SK-N-SH (cell line): ENCODE results near the gene CX3CL1. TPM values are rescaled to one million over a fixed set of nuclear protein-coding genes. Genes with fewer than 3 reads are reported as not detected.

ENCODE experiments used
- CTCF ChIA-PET: fragments of 300-600, 350-600 bp; formaldehyde crosslinking; extraction: SDS; loops from one replicate; lab custom pipeline; 2021; lab: Yijun Ruan, JAX
- POLR2A ChIA-PET: fragments of 350-600 bp; sonication (Branson Sonifier 250); formaldehyde crosslinking; extraction: SDS; loops from one replicate; lab custom pipeline; 2020; ENCODE audit warnings: antibody characterized with exemption, inconsistent platforms; lab: Yijun Ruan, JAX
- DNase-seq: peaks from one replicate; pipeline ENCODE4 v3.0.0; 2012
- H2AFZ ChIP-seq: fragments of 200-600 bp; sonication (generic); 2 replicates; pipeline ENCODE4 v1.8.1; 2016; ENCODE audit warnings: antibody characterized with exemption, mild to moderate bottlenecking, low read depth
- H3F3A ChIP-seq: fragments of 200-600 bp; sonication (generic); replicated peaks from 2 replicates; pipeline ENCODE3; 2016; ENCODE audit warnings: antibody characterized with exemption, mild to moderate bottlenecking; ENCODE audit not compliant: insufficient read depth
- H3K27ac ChIP-seq, 2 experiments: fragments of 200-500 bp in 1 of 2; fragments of 200-600 bp in 1 of 2; sonication (Bioruptor generic) in 1 of 2; sonication (generic), shearing (Covaris generic) in 1 of 2; 2 replicates each; pipeline versions ENCODE4 v1.5.1 to v1.6.1; 2014 to 2016; ENCODE audit warnings: low read depth in 2 of 2, inconsistent platforms in 1 of 2, low read length in 1 of 2, mild to moderate bottlenecking in 1 of 2, mixed read lengths in 1 of 2
- H3K27me3 ChIP-seq: fragments of 200-600 bp; sonication (generic), shearing (Covaris generic); 2 replicates; pipeline ENCODE4 v1.6.1; 2016; ENCODE audit warnings: mixed run types; ENCODE audit not compliant: insufficient read depth
- H3K36me3 ChIP-seq, 2 experiments: fragments of 200-500 bp in 1 of 2; fragments of 200-600 bp in 1 of 2; sonication (Bioruptor generic) in 1 of 2; sonication (generic) in 1 of 2; replicated peaks in 1 of 2; 2 replicates each; pipeline versions ENCODE3 to v1.5.1; 2014 to 2016; ENCODE audit warnings: low read length in 1 of 2, mild to moderate bottlenecking in 1 of 2; ENCODE audit not compliant: insufficient read depth in 2 of 2, control insufficient read depth in 1 of 2
- H3K4me1 ChIP-seq, 2 experiments: fragments of 200-500 bp in 1 of 2; fragments of 200-600 bp in 1 of 2; sonication (Bioruptor generic) in 1 of 2; sonication (generic), shearing (Covaris generic) in 1 of 2; 2 replicates each; pipeline versions ENCODE4 v1.5.1 to v1.6.1; 2014 to 2016; ENCODE audit warnings: low read depth in 1 of 2, low read length in 1 of 2, mixed run types in 1 of 2; ENCODE audit not compliant: insufficient read depth in 2 of 2, control insufficient read depth in 1 of 2
- H3K4me2 ChIP-seq: fragments of 200-600 bp; sonication (generic), shearing (Covaris generic); 2 replicates; pipeline ENCODE4 v1.6.1; 2017; ENCODE audit warnings: mixed run types
- H3K4me3 ChIP-seq, 2 experiments: fragments of 200-500 bp in 1 of 2; fragments of 200-600 bp in 1 of 2; sonication (Bioruptor generic) in 1 of 2; sonication (generic), shearing (Covaris generic) in 1 of 2; 2 replicates each; pipeline versions ENCODE4 v1.5.1 to v1.8.1; 2014 to 2016; ENCODE audit warnings: low read depth in 2 of 2, inconsistent platforms in 1 of 2, low read length in 1 of 2, mild to moderate bottlenecking in 1 of 2, mixed read lengths in 1 of 2, moderate library complexity in 1 of 2
- H3K79me2 ChIP-seq: fragments of 200-600 bp; sonication (generic); 2 replicates; pipeline ENCODE4 v1.8.1; 2017; ENCODE audit warnings: mild to moderate bottlenecking; ENCODE audit not compliant: insufficient read depth
- H3K9ac ChIP-seq: fragments of 200-600 bp; sonication (generic); 2 replicates; pipeline ENCODE4 v1.6.1; 2017; ENCODE audit warnings: mixed run types
- H3K9me2 ChIP-seq: fragments of 200-600 bp; sonication (generic); 2 replicates; pipeline ENCODE4 v1.6.1; 2017; ENCODE audit warnings: mixed run types
- H3K9me3 ChIP-seq: fragments of 200-600 bp; sonication (generic); 2 replicates; pipeline ENCODE4 v1.6.1; 2017; ENCODE audit warnings: mixed run types, mild to moderate bottlenecking, moderate library complexity
- H4K20me1 ChIP-seq: fragments of 200-600 bp; sonication (generic); 2 replicates; pipeline ENCODE4 v1.6.1; 2017; ENCODE audit warnings: mild to moderate bottlenecking, mixed run types; ENCODE audit not compliant: insufficient read depth
- ELF1 ChIP-seq: IDR thresholded peaks from 2 replicates; pipeline ENCODE4 v1.4.0; 2012
- EP300 ChIP-seq, 2 experiments: IDR thresholded peaks; 2 replicates each; pipeline versions ENCODE4 v1.4.0 to v1.6.1; 2012; ENCODE audit warnings: borderline replicate concordance in 1 of 2, low read depth in 1 of 2, low read length in 1 of 2
- FOXM1 ChIP-seq: IDR thresholded peaks from 2 replicates; pipeline ENCODE4 v1.4.0; 2012; ENCODE audit warnings: low read depth, mild to moderate bottlenecking
- MEF2A ChIP-seq: IDR thresholded peaks from 2 replicates; pipeline ENCODE4 v1.4.0; 2012; ENCODE audit warnings: low read depth, borderline replicate concordance
- MXI1 ChIP-seq: IDR thresholded peaks from 2 replicates; pipeline ENCODE4 v1.6.1; 2012; ENCODE audit warnings: mild to moderate bottlenecking, low read depth, low read length, improper control_type of control experiment
- POLR2AphosphoS5 ChIP-seq: IDR thresholded peaks from 2 replicates; pipeline ENCODE4 v1.6.1; 2012; ENCODE audit warnings: low read depth, low read length
- RAD21 ChIP-seq: IDR thresholded peaks from 2 replicates; pipeline ENCODE4 v1.6.1; 2012; ENCODE audit warnings: mild to moderate bottlenecking, low read length
- RCOR1 ChIP-seq: fragments of 150-350 bp; IDR thresholded peaks from 2 replicates; pipeline ENCODE4 v1.6.1; 2017; ENCODE audit warnings: antibody characterized with exemption, low read length
- SIN3A ChIP-seq: IDR thresholded peaks from 2 replicates; pipeline ENCODE4 v1.6.1; 2012; ENCODE audit warnings: low read depth, mild to moderate bottlenecking, low read length, moderate library complexity, borderline replicate concordance
- SMC3 ChIP-seq: IDR thresholded peaks from 2 replicates; pipeline ENCODE4 v1.6.1; 2012; ENCODE audit warnings: low read depth, low read length, improper control_type of control experiment
- USF1 ChIP-seq: IDR thresholded peaks from 2 replicates; pipeline ENCODE4 v1.4.0; 2012; ENCODE audit warnings: low read depth, borderline replicate concordance
- USF2 ChIP-seq: fragments of 150-350 bp; IDR thresholded peaks from 2 replicates; pipeline ENCODE4 v1.6.1; 2017; ENCODE audit warnings: antibody characterized with exemption, low read length, low read depth, borderline replicate concordance
- YY1 ChIP-seq: IDR thresholded peaks from 2 replicates; pipeline ENCODE4 v1.4.0; 2012; ENCODE audit warnings: low read depth, mild to moderate bottlenecking
- WGBS: methylation state at CpG from one replicate; pipeline ENCODE4 v1.1.6; 2017; ENCODE audit warnings: low lambda C conversion rate; 5-methylcytosine and 5-hydroxymethylcytosine counted together
- polyA plus RNA-seq, 3 experiments: library from polyadenylated mRNA; depleted of rRNA; stranded (reverse); fragments of >200 nt; gene quantifications; 2 replicates each; pipeline ENCODE4 v1.2.3, GENCODE V29; 2012
- TF ChIP-seq, protein P1 (sequence below): IDR thresholded peaks from 2 replicates; pipeline ENCODE4 v1.6.1; 2012; ENCODE audit warnings: mild to moderate bottlenecking, low read depth, low read length, moderate library complexity
- TF ChIP-seq, protein P2 (sequence below): fragments of 150-350 bp; IDR thresholded peaks from 2 replicates; pipeline ENCODE4 v1.6.1; 2016; ENCODE audit warnings: mild to moderate bottlenecking, low read depth, low read length

CX3CL1 gene
- polyA plus RNA-seq, 1 of the 3 experiments (the other 2 are of a cell fraction): 6.8 TPM

DNA sequence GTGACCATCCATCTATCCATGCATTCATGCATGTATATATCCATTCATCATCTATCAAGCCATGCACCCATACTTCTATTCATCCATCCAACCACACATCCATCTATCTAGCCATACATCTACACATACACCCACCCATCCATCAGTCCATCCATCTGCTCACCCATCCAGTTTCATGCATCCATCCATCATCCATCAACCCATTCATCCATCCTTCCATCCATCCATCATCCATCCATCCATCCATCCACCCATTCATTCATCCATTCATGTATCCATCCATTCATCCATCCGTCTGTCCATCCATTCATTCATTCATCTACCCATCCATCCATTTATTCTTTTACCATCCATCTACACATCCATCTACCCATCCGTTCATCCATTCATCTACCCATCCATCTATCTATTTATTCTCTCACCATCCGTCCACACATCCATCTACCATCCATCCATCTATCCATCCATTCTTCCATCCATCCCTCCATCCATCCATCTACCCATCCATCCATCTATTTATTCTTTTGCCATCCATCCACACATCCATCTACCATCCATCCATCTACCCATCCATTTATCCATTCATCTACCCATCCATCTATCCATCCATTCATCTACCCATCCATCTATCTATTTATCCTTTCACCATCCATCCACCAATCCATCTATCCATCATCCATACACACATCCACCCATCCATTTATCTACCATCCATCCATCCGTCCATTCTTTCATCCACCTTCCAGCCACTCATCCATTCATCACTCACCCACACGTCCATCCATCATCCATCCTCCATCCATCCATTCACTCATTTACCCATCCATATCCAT is 35.4 kb downstream of the CX3CL1 start:
- DNase-seq: no peak
- Histone ChIP-seq H3K4me2 (no peak overlapping the region), H3K27me3 (no peaks in the 10 kb centered on the region), H4K20me1 (no peaks in the 10 kb centered on the region), H2AFZ (no peak overlapping the region), H3K36me3 (no peaks in the 10 kb centered on the region), H3K27ac (no peak overlapping the region), H3K79me2 (no peaks in the 10 kb centered on the region), H3K4me1 (peaks cover 0 to 22% of the 10 kb centered on the region in 2 experiments; a peak in 1 of 4 replicates), H3F3A (no peaks in the 10 kb centered on the region), H3K9me2 (no peaks in the 10 kb centered on the region), H3K9ac (no peak overlapping the region), H3K9me3 (no peaks in the 10 kb centered on the region), H3K4me3 (no peak overlapping the region)
- ChIA-PET POLR2A (no interaction called here), CTCF (interaction anchor here (17.3 kb wide), 1 partner anchor 106 kb away, joined by 544 read pairs; no protein-coding TSS in a partner anchor)
- TF ChIP-seq USF2 (no peak), ELF1 (no peak), EP300 (IDR thresholded peaks at IDR 0.05; ENCODE audit: borderline replicate concordance in 1 of 2, low read depth in 1 of 2, low read length in 1 of 2) (no peak), FOXM1 (no peak), RCOR1 (no peak), MEF2A (no peak), MXI1 (no peak), SMC3 (no peak), YY1 (no peak), RAD21 (no peak), POLR2AphosphoS5 (no peak), USF1 (no peak), SIN3A (no peak)
- TF ChIP-seq, protein P1, sequence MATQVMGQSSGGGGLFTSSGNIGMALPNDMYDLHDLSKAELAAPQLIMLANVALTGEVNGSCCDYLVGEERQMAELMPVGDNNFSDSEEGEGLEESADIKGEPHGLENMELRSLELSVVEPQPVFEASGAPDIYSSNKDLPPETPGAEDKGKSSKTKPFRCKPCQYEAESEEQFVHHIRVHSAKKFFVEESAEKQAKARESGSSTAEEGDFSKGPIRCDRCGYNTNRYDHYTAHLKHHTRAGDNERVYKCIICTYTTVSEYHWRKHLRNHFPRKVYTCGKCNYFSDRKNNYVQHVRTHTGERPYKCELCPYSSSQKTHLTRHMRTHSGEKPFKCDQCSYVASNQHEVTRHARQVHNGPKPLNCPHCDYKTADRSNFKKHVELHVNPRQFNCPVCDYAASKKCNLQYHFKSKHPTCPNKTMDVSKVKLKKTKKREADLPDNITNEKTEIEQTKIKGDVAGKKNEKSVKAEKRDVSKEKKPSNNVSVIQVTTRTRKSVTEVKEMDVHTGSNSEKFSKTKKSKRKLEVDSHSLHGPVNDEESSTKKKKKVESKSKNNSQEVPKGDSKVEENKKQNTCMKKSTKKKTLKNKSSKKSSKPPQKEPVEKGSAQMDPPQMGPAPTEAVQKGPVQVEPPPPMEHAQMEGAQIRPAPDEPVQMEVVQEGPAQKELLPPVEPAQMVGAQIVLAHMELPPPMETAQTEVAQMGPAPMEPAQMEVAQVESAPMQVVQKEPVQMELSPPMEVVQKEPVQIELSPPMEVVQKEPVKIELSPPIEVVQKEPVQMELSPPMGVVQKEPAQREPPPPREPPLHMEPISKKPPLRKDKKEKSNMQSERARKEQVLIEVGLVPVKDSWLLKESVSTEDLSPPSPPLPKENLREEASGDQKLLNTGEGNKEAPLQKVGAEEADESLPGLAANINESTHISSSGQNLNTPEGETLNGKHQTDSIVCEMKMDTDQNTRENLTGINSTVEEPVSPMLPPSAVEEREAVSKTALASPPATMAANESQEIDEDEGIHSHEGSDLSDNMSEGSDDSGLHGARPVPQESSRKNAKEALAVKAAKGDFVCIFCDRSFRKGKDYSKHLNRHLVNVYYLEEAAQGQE: no peak
- TF ChIP-seq, protein P2, sequence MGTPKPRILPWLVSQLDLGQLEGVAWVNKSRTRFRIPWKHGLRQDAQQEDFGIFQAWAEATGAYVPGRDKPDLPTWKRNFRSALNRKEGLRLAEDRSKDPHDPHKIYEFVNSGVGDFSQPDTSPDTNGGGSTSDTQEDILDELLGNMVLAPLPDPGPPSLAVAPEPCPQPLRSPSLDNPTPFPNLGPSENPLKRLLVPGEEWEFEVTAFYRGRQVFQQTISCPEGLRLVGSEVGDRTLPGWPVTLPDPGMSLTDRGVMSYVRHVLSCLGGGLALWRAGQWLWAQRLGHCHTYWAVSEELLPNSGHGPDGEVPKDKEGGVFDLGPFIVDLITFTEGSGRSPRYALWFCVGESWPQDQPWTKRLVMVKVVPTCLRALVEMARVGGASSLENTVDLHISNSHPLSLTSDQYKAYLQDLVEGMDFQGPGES: no peak
- 56% methylated on average over 5 of the region's 5 CpGs for WGBS
